ELR (cell line): ENCODE results near the gene CANX.
A peak's percentile ranks its signal among the peaks of the same experiment; 100 is the strongest.

Source experiments
- DNase-seq: peaks from one replicate; pipeline ENCODE4 v3.0.0-alpha.2; 2015; ENCODE audit warnings: low read depth

Gene CANX

GRCh38 chr5:179758955-179759354 is 60.2 kb downstream of the CANX start:
- DNase-seq: no peak

- DNase-seq: no peak
These were observed 61.1 kb downstream of the CANX start for GRCh38 chr5:179759581-179760551.

- DNase-seq: peak; percentile 42
These were observed 63.5 kb downstream of the CANX start for GRCh38 chr5:179762079-179762780.

- peak; percentile 75 for DNase-seq
These were observed 64.0 kb downstream of the CANX start for GRCh38 chr5:179762781-179763176.

- peak; percentile 85 for DNase-seq
These were observed 64.6 kb downstream of the CANX start for GRCh38 chr5:179763215-179763945.

GRCh38 chr5:179764056-179764455 is 65.3 kb downstream of the CANX start:
- DNase-seq: no peak

GRCh38 chr5:179765400-179765799 is 66.6 kb downstream of the CANX start:
- peak; percentile 96 for DNase-seq

- DNase-seq: peak; percentile 74
These were observed 67.4 kb downstream of the CANX start for GRCh38 chr5:179766021-179766725.

- DNase-seq: no peak
These were observed 68.1 kb downstream of the CANX start for GRCh38 chr5:179766726-179767455.

- no peak for DNase-seq
These were observed 68.8 kb downstream of the CANX start for GRCh38 chr5:179767496-179768100.

GRCh38 chr5:179768326-179769085 is 69.7 kb downstream of the CANX start:
- DNase-seq: no peak

GRCh38 chr5:179769271-179769670 is 70.5 kb downstream of the CANX start:
- no peak for DNase-seq

- no peak for DNase-seq
These were observed 71.0 kb downstream of the CANX start for GRCh38 chr5:179769796-179770195.

GRCh38 chr5:179771311-179771895 is 72.6 kb downstream of the CANX start:
- no peak for DNase-seq

GRCh38 chr5:179772351-179772750 is 73.6 kb downstream of the CANX start:
- no peak for DNase-seq

- no peak for DNase-seq
These were observed 74.9 kb downstream of the CANX start for GRCh38 chr5:179773686-179774040.

- no peak for DNase-seq
These were observed 75.7 kb downstream of the CANX start for GRCh38 chr5:179774442-179774841.

GRCh38 chr5:179776411-179776938 is 77.7 kb downstream of the CANX start:
- DNase-seq: no peak

GRCh38 chr5:179777456-179777855 is 78.7 kb downstream of the CANX start:
- DNase-seq: no peak
